ENCODE data around the gene GINM1.
A peak's percentile ranks its signal among the peaks of the same experiment; 100 is the strongest.

GINM1 gene

GRCh38 chr6:149534742-149535141 lies 31.4 kb upstream of the GINM1 start:
- TF ChIP-seq ZNF658 (tag by site-specific recombination; IDR thresholded peaks at IDR 0.05), result no peak
- no peak overlapping the region for H3K27ac ChIP-seq (ENCODE audit: extremely low read depth, low read depth, low read length)
- no peak overlapping the region for H3K4me3 ChIP-seq (ENCODE audit: low read depth, low read length)
- ChIA-PET POLR2A (no interaction called here), CTCF (interaction anchor here (0.8 to 0.9 kb wide), 2 partner anchors 18 kb away, joined by 3 to 4 read pairs; no protein-coding TSS in a partner anchor)
- H3K9me3 ChIP-seq (ENCODE audit: control insufficient read depth, insufficient read depth, low read depth, low read length), result no peaks in the 10 kb centered on the region
- peaks cover 79 to 96% of the 10 kb centered on the region in 2 experiments for H3K36me3 ChIP-seq (ENCODE audit: control insufficient read depth in 2 of 2, insufficient read depth in 1 of 2, low read length in 2 of 2)
- H3K4me1 ChIP-seq (ENCODE audit: control insufficient read depth, insufficient read depth, low read length), result no peaks in the 10 kb centered on the region

GRCh38 chr6:149541139-149541538 lies 25.0 kb upstream of the GINM1 start:
- H3K27ac ChIP-seq (ENCODE audit: extremely low read depth, low read depth, low read length), result no peak overlapping the region
- H3K4me3 ChIP-seq (ENCODE audit: low read depth, low read length), result no peak overlapping the region
- ChIA-PET CTCF (no interaction called here), POLR2A (no interaction called here)
- no peaks in the 10 kb centered on the region for H3K9me3 ChIP-seq (ENCODE audit: control insufficient read depth, insufficient read depth, low read depth, low read length)
- peaks cover 3% of the 10 kb centered on the region; the same call in 1 of the 2 replicates for H3K4me1 ChIP-seq (ENCODE audit: control insufficient read depth, insufficient read depth, low read length)
- H3K36me3 ChIP-seq (ENCODE audit: control insufficient read depth in 2 of 2, insufficient read depth in 1 of 2, low read length in 2 of 2), result peaks cover 39 to 47% of the 10 kb centered on the region in 2 experiments
- TF ChIP-seq ZNF146 (tag by site-specific recombination; IDR thresholded peaks at IDR 0.05) (no peak), ZNF214 (tag by site-specific recombination; IDR thresholded peaks at IDR 0.05; ENCODE audit: borderline replicate concordance) (no peak), ZNF184 (tag by site-specific recombination; IDR thresholded peaks at IDR 0.05) (no peak), YY2 (tag by site-specific recombination; IDR thresholded peaks at IDR 0.05) (no peak), ZNF664 (tag by site-specific recombination; IDR thresholded peaks at IDR 0.05) (peak; percentile 65; the same call in 1 of the 2 replicates), ZNF114 (tag by site-specific recombination; IDR thresholded peaks at IDR 0.05) (no peak), ZFHX2 (tag by site-specific recombination; conservative IDR thresholded peaks at IDR 0.05) (no peak), ZNF398 (tag by site-specific recombination; IDR thresholded peaks at IDR 0.05) (no peak), ZNF404 (tag by site-specific recombination; IDR thresholded peaks at IDR 0.05) (peak; percentile 87), SCRT1 (tag by site-specific recombination; IDR thresholded peaks at IDR 0.05; ENCODE audit: borderline replicate concordance) (no peak), ZNF132 (tag by site-specific recombination; IDR thresholded peaks at IDR 0.05; ENCODE audit: borderline replicate concordance) (no peak), PRDM4 (tag by site-specific recombination; IDR thresholded peaks at IDR 0.05) (no peak), BCL11B (tag by site-specific recombination; IDR thresholded peaks at IDR 0.05; ENCODE audit: low read depth) (no peak), SP7 (tag by site-specific recombination; IDR thresholded peaks at IDR 0.05) (no peak), ZBTB11 (tag by site-specific recombination; conservative IDR thresholded peaks at IDR 0.05; ENCODE audit: low read depth) (peak; percentile 72)
- TF ChIP-seq, protein P1, sequence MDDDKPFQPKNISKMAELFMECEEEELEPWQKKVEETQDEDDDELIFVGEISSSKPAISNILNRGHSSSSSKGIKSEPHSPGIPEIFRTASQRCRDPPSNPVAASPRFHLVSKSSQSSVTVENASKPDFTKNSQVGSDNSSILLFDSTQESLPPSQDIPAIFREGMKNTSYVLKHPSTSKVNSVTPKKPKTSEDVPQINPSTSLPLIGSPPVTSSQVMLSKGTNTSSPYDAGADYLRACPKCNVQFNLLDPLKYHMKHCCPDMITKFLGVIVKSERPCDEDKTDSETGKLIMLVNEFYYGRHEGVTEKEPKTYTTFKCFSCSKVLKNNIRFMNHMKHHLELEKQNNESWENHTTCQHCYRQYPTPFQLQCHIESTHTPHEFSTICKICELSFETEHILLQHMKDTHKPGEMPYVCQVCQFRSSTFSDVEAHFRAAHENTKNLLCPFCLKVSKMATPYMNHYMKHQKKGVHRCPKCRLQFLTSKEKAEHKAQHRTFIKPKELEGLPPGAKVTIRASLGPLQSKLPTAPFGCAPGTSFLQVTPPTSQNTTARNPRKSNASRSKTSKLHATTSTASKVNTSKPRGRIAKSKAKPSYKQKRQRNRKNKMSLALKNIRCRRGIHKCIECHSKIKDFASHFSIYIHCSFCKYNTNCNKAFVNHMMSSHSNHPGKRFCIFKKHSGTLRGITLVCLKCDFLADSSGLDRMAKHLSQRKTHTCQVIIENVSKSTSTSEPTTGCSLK (tag by site-specific recombination; IDR thresholded peaks at IDR 0.05), result no peak
- TF ChIP-seq, protein P2, sequence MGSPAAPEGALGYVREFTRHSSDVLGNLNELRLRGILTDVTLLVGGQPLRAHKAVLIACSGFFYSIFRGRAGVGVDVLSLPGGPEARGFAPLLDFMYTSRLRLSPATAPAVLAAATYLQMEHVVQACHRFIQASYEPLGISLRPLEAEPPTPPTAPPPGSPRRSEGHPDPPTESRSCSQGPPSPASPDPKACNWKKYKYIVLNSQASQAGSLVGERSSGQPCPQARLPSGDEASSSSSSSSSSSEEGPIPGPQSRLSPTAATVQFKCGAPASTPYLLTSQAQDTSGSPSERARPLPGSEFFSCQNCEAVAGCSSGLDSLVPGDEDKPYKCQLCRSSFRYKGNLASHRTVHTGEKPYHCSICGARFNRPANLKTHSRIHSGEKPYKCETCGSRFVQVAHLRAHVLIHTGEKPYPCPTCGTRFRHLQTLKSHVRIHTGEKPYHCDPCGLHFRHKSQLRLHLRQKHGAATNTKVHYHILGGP (tag by site-specific recombination; IDR thresholded peaks at IDR 0.05), result no peak
- TF ChIP-seq, protein P3, sequence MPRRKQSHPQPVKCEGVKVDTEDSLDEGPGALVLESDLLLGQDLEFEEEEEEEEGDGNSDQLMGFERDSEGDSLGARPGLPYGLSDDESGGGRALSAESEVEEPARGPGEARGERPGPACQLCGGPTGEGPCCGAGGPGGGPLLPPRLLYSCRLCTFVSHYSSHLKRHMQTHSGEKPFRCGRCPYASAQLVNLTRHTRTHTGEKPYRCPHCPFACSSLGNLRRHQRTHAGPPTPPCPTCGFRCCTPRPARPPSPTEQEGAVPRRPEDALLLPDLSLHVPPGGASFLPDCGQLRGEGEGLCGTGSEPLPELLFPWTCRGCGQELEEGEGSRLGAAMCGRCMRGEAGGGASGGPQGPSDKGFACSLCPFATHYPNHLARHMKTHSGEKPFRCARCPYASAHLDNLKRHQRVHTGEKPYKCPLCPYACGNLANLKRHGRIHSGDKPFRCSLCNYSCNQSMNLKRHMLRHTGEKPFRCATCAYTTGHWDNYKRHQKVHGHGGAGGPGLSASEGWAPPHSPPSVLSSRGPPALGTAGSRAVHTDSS (tag by site-specific recombination; IDR thresholded peaks at IDR 0.05), result no peak
